Sciatic nerve (tissue), 2 donors: Measurements from ENCODE around the gene SPAG7. TPM values are rescaled to one million over a fixed set of nuclear protein-coding genes. Genes with fewer than 3 reads are reported as not detected.

Source experiments
- ATAC-seq: fragments of 200-7000 bp; cut with Tn5 transposase; one replicate; pipeline ENCODE4 v1.9.1; 2020; ENCODE audit warnings: mild to moderate bottlenecking, moderate library complexity
- DNase-seq: peaks from one replicate; pipeline ENCODE4 v3.0.0-alpha.2; 2020; ENCODE audit warnings: low spot score
- intact Hi-C: fragments of 100-400 bp; cut with DNase I; formaldehyde crosslinking; loops from one replicate; pipeline ENCODE4 v1.14.2; 2022
- total RNA-seq: library from RNA; stranded (reverse); fragmentation: NEBNext Ultra II Directional; extraction: Animal tissue kit (Norgen Biotek cat#: 25700); gene quantifications from one replicate; pipeline ENCODE4 v1.2.1, GENCODE V29; 2021
- donor health status: DM: no; HTN: no; CAD: no.
- donor health status: DM: no; HTN: no; CAD: no.

Gene SPAG7, protein sequence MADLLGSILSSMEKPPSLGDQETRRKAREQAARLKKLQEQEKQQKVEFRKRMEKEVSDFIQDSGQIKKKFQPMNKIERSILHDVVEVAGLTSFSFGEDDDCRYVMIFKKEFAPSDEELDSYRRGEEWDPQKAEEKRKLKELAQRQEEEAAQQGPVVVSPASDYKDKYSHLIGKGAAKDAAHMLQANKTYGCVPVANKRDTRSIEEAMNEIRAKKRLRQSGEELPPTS
- total RNA-seq: 50.8 TPM

DNA sequence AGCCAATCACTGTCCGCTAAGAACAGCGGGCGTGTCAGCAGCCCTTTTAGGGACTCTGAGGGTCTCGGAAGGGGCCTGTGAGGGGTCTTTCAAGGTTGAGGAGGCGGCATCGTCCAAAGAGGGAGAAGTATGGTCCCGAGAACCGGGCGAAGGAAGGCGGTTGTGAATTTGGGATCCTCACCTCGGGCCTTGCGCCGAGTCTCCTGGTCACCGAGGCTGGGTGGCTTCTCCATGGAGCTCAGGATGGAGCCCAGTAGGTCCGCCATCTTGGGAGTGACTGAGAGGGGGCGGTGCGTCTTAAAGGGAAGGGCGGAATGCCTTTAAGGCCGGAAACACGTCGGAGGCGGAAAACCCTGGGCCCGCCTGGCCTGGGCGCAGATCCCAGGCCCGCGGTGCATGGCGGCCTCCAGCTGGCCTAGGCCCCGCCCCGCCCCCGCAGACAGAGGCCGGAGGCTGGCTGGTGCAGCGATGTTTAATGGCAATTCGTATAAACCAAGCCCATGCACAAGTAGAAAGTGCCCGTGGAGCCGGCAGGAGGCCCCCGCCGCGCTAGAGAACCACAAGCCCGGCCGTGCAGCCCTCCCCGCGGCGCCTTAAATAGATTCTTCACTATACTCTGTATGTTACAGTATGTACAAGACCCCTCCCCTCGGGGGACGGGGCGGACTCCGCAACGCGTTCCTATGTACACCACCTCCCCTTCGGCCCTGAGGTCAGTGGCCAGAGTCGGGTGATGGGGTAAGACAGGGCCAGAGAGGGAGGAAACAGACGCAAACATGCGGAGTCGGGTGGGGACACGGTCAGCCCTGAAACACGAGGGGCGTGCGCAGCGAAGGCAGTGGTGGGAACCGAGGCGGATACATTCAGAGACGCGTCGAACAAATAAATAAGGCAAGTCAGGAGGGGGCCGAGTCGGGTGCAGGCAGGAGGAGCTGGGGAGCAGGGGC lies at the start of gene SPAG7:
SPAG7 (minus strand) TSS at position 279 of the 947 bp plus-strand sequence; CDS start at position 266, 13 bp downstream.
- ATAC-seq (peak; percentile 90), DNase-seq (peak; percentile 96)
- intact Hi-C loops: no loop called here

DNA sequence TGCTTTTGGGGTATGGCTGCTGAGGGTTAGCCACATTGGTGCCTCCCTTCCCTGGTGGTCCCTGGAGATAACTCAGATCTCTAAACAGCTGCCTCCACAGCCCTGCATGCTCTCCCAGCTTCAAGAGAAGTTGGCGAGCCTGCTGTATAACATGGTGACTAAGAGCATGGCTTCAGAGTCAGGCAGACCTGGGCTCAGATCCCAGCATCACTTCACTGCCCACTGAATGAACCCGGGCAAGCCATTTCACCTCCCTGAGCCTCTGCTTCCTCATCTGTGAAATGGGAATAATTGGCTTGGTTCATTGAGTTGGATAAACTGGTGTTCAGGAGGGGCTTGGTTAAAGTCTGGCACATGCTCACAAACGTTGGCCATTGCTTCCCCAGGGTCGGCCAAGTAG lies 46.7 kb upstream of the SPAG7 start:
- ATAC-seq: no peak
- intact Hi-C loops: no loop called here

DNA sequence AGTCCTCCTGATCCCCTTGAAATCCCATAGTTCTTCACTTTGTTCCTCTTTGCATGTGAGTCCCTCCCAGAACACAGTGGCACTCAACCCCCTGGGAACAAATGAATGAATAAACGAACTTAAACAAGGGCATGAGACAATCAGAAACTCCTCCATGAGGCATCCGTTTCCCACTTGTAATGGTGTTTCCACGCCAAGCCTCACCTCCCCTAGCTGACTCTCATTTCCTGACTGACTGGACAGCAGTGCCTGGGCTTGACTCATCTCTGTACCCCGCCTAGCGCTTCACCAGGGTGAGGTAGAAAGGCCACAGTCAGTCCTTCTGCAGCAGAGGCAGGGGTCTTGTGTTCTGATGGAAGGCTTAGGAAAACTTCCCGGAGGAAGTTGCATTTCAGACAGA lies 44.3 kb upstream of the SPAG7 start:
- DNase-seq (no peak), ATAC-seq (no peak)
- intact Hi-C loops: no loop called here

More for the DNA sequence above, 46.7 kb upstream of the SPAG7 start:
- no peak for DNase-seq

DNA sequence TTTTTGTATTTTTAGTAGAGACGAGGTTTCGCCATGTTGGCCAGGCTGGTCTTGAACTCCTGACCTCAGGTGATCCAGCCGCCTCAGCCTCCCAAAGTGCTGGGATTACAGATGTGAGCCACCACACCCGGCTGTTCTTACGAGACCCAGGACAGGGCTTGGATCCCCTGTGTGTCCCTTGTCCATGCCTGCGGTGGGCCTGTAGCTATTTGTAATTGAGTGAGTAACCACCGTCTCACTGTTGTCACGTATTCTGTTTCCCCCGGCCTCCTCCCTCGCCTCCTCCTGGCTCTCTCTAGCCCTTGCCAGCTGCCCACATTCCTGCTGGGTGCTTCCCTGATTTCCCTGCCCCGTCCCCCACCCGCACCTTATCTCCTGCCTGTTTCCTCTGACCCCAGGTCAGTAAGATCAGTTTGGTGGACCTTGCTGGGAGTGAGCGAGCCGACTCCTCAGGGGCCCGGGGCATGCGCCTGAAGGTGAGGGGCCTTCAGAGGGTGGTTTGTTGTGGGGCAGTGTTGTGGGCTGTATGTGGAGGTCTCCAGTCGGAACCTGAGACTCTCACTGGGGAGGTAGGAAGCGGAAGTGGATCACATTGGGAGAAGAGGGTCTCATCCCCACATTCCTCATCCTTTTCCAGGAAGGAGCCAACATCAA lies 35.7 kb upstream of the SPAG7 start:
- intact Hi-C loops: no loop called here
- ATAC-seq: no peak
- no peak for DNase-seq

DNA sequence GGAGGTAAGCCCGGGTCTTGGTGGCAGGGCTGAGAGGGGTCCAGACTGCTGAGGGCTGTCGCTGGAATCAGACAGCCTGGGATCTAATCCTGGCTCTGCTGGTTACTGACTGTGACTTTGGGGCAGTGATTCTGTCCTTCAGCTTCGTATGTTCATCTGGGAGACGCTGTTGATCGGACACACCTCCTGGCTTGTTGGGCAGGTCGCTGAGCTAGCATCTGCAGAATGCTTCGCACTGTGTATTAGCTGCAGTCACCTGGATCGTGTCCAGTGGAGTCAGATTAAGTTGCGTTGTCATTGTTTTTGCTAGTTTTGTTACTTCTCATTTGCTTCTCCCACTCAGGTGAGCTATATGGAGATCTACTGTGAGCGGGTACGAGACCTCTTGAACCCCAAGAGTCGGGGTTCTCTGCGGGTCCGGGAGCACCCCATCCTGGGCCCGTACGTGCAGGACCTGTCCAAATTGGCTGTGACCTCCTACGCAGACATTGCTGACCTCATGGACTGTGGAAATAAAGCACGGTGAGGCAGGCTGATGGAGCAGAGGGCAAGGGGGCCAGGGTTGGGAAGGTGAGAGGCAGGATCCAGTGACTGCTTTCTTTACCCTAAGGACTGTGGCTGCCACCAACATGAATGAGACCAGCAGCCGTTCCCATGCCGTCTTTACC lies 34.6 kb upstream of the SPAG7 start:
- ATAC-seq: no peak
- intact Hi-C loops: no loop called here

DNA sequence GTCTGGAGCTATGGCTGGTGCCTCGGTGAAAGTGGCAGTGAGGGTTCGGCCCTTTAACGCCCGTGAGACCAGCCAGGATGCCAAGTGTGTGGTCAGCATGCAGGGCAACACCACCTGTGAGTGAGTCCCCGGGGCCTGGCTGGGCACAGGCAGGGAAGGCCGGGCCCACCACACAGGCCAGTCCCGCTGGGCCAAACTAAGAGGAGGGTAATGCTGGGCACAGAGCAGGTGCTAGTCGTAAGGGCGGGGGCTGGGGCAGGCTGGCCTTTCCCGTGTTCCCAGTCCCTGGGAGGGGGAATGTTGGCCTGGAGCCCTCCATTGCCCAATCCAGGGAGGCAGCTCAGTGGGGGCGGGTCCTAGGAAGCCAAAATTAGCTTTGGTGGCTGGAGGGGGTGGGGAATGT lies 32.6 kb upstream of the SPAG7 start:
- DNase-seq (peak; percentile 80), ATAC-seq (peak; percentile 29)
- intact Hi-C loops: no loop called here

More for the DNA sequence above, 34.6 kb upstream of the SPAG7 start:
- no peak for DNase-seq

DNA sequence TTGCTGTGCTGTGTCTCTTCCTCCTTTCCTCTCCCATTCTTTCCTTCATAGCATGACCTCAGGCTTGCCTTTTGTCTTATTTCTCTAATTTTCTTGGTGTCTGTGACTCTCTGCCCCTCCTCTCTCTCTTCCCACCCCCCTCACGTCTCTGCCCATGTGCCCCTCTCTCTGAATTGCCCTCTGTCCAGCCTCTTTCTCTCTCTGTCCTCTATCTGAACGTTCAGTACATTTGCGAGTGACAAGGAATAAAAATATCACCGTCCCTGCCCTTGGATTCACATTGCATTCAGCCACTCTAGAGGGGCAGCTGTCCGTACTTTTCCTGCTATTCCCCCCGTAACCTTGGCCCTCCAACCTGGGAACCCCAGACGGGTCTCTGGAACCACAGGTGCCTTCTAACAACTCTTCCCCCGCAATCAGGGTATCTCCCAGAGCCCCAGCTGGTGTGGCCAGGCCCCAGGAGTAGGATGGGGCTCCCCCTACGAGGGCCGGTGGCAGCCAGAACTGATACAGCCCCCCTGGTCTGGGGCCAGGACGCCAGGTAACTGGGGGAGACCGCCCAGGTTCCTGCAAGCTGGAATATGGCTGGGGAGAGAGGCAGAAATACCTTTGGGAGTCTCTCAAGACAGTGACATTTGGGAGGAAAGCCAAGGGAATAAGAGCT lies 31.9 kb upstream of the SPAG7 start:
- intact Hi-C loops: no loop called here
- no peak for DNase-seq
- ATAC-seq: no peak

DNA sequence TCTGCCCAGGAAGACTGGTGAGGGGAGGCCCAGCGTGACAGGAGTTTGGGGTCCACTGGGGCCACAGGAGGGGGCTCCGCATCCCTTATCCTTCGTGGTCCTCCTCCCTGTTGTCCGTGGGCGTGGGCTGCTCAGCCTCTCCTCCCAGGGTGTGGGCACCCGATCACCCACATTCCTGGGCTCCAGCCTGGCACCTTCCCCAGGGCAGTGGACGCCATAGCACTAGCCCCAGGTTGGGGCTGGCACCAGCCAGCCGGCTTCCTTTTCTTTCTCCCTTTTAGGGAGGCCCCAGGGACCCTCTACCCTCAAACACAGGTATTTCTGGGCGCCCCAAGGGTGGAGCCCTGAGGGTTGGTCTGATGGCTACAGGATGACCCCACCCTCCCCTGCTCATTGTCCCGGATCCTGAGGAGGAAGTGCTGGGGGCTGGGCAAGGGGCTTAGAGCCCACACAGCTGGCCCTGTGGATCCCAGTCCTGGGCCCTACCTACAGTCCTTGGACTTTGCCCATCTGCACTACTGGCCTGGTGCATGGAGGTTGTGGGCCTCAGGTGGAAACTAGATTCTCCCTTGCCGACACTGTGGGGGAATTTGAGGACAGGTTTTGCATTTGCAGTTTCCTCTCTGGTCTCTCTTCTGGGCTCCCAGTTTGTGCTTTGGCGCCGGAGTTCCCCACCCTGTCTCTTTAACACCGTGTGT lies 31.3 kb upstream of the SPAG7 start:
- ATAC-seq: no peak
- intact Hi-C loops: no loop called here
- DNase-seq: no peak

DNA sequence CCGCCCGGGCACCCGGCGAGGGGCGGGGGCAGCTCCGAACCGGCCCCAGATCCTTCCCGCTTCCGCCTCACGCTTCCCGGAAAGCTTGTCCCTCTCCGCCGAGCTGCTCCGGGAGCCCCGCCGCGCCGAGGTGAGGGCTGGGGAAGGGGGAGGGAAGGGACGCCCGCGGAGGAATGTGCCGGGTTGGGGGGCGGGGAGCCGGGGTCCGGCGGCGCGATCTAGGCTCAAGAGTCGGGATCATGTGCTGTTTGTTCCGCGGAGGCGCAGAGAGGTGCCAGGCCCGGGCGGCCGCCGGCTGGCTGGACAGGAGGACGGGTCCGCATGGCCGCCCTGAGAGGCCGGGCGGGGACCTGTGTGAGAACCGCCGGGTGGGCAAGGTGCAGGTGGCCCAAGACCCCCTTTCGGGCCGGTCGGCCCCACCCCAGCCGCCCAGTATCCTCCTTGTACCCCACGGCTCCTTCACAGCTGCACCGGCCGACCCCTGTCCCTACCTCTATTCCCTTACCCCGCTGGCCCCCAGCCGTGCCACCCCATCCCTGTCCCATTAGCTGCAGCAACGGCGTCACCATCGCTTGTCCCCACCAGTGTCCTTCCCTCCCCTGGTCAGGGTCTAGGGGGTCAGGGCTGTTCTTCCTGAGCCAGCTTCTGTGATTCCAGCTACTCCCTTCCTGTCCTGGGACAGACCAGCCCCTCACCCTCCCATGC lies 30.6 kb upstream of the SPAG7 start:
- ATAC-seq (peak; percentile 1), DNase-seq (peak; percentile 73)
- intact Hi-C loops: no loop called here

DNA sequence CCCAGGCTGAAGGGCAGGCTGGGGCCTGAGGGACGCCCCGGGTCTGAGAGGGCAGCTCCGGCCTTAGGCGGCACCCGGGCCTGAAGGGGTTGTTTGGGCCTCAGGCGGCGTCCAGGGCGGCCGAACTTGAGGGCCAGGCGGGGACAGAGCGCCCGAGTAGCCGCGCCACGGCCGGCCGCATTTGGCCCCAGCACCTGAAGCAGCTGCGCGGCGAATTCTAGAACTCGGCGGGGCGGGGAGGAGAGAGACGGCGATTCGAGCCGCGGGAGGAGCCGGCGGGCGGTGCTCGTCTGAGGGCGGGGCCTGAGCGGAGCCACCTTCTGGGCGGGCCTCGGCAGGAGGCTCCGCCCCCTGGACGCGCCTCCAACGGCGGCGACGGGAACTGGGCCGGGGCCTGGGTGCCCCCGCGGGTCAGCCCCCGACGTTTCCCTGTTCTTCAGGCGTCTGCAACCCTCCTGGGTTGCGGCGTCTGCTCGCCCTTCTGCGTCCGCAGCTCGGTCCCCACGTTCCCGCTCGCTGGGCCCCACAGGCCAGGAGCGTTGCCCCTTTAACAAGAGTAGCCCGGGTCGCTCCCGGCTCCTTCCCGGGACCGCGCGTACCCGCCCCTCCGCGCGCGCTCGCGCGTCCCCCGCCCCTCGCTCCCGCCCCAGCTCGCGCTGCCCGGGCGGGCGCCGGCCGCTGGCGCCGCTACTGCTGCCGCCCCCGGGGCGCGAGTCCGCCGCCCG lies 29.8 kb upstream of the SPAG7 start, which contains the start of the genes INCA1 and KIF1C:
INCA1 (minus strand) TSS at position 221 of the 725 bp plus-strand sequence. CDS start 3,085 bp downstream, outside the sequence.
KIF1C (plus strand) TSS at position 649 of the 725 bp plus-strand sequence. CDS start 2,297 bp downstream, outside the sequence.
- peak; percentile 96 for DNase-seq
- intact Hi-C loops: no loop called here
- ATAC-seq: peak; percentile 97

DNA sequence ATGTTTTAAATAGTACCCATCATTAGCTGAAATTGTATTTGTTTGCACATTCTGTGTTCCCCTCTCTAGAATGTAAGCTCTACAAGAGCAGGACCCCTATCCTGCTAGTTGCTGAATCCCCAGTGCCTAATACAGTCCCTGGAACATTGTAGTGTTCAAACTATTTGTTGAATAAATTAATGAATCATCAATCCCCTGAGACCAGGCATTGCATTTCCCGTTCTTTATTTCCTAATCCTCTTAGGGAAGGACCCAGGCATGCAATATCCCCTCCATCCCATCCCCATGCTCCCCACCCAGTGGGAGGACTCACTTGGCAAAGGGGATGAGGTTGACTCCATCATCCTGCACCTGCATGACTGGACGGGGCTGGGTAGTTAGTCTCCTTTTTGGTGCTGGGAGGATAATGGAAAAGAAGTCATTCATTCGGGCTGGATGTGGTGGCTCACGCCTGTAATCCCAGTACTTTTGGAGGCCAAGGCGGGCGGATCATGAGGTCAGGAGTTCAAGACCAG lies 26.5 kb upstream of the SPAG7 start:
- no peak for DNase-seq
- intact Hi-C loops: no loop called here
- no peak for ATAC-seq

DNA sequence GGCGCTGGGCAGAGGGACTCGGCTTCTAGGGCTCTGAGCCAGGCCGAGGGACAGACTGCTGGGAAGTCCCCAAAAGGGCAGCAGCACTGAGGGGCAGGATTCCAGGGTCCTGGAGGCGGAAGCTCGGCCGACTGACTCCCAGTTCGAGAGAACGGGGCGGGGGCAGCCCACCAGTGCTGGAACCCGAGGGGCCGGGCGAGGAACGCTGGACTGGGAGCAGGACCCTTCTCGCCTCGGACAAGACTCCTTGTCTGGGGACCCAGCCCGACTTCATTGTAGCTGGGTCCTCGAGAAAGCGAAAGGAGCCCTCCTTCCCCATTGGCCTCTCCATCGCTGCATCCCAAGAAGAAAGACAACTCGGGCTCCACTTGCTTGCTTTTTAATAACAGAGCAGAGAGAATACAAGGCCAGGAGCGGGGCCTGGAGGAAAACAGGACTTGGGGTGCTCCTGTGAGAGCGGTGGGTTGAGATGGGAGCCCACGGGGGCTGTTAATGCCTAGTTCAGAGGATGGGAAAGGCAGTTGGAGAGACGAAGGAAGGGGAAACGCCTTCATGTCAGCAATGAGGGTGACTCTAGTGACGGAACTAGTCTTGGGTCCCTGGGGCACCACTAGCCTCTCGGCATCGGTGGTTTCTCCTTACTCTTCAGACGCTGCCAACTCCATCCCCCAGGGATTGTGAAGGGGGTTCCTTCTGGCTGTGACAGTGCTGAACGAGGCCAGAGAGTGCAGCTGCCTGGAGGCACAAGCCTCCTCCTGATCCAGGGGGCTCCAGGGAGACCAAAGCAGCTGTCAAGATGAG lies 20.4 kb upstream of the SPAG7 start:
- intact Hi-C loops: no loop called here
- peak; percentile 69 for ATAC-seq
- peak; percentile 67 for DNase-seq

DNA sequence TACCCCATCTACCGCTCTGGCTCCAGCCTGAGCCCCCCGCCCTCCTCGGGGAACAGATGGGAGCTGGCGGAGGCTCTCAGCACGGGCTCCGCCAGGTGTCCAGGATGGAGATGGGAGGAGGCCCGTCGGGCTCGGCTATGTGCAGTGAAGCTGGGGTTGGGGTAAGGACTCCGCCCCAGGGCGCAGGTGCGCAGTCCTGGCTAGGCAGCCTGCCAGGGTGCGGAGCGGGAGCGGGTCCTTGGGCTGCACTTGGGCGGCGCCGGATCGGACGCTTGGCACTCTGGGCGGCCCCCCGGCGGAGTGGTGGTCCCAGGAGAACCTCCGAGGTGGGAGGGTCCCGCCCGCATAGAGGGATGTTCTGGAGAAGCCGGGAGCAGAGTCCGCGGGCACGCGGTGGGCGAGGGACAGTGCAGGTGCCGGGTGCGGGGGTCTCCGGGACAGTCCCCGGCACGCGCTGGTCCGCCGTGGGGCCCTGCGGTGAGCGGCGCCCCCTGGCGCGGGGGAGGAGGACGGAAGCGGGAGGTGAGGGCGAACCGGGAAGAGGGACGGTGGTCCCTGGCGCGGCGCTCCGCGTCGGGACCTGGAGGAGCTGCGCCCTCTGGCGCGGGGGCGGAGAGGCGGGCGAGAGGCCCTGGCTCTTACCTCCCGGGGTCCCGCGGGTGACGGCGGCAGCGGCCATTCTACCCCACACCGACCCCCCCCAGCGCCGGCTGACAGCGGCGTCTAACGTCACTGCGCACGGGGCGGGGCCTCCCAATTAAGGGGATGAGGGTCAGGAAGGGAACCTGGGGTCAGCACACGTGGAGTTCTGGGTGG lies 19.5 kb upstream of the SPAG7 start, which contains the start of gene CAMTA2:
CAMTA2 (minus strand) TSS at position 725 of the 816 bp plus-strand sequence. CDS start 1,453 bp downstream, outside the sequence.
- ATAC-seq (peak; percentile 97), DNase-seq (peak; percentile 96)
- intact Hi-C loops: no loop called here

DNA sequence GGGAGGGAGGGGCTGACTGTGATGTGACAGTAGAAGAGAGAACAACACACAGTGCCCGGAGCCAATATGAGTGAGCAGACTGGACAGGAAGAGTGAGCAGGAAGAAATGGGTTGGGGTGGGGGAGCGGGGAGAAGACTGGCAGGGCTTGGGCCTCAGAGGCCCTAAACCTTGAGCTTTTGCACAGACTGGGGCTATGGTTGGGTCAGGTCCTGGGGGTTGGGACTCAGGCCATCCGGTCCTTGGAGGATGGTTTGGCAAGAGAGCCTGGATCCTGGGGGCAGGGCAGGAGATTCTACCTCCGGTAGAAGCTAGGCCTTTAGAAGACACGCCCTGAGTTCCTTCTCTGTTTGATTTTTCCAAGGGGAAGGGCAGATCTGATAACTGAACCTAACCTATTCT lies 18.8 kb upstream of the SPAG7 start:
- peak; percentile 2 for ATAC-seq
- DNase-seq: no peak
- intact Hi-C loops: no loop called here

DNA sequence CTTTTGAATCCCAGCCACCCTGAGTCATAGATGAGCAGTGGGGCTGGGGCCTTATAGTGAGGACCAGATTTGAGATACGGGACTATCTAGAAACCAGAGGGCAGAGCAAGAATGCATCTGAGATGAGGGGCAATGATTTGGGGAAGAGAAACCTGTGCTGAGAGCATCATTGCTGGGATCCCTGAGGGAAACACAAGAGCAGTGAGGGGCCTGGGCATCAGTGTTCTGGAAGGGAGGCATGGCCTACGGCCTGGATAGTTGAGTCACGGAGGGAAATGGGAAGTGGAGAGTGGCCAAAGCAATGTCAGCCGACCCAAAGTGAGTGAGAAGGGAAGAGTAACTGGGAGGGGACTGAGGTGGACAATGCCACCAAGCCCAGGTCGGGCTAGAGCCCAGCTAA lies 14.7 kb upstream of the SPAG7 start:
- no peak for DNase-seq
- ATAC-seq: no peak
- intact Hi-C loops: no loop called here
